HG02759 (cell line): ENCODE data around the gene KRTAP16-1.
"Not testable (repeated sequence)": the region's sequence is repeated elsewhere in the genome, so short reads cannot be mapped to it uniquely, and the experiment has no call there.

Source experiments
- ATAC-seq: cut with Tn5 transposase; IDR thresholded peaks from one replicate; pipeline ENCODE4 v1.9.1; 2021; ENCODE audit warnings: mild to moderate bottlenecking, moderate library complexity; ENCODE audit not compliant: unreplicated experiment

KRTAP16-1 gene

GRCh38 chr17:41302981-41303380 lies 6.1 kb downstream of the KRTAP16-1 start:
- no peak for ATAC-seq

DNA sequence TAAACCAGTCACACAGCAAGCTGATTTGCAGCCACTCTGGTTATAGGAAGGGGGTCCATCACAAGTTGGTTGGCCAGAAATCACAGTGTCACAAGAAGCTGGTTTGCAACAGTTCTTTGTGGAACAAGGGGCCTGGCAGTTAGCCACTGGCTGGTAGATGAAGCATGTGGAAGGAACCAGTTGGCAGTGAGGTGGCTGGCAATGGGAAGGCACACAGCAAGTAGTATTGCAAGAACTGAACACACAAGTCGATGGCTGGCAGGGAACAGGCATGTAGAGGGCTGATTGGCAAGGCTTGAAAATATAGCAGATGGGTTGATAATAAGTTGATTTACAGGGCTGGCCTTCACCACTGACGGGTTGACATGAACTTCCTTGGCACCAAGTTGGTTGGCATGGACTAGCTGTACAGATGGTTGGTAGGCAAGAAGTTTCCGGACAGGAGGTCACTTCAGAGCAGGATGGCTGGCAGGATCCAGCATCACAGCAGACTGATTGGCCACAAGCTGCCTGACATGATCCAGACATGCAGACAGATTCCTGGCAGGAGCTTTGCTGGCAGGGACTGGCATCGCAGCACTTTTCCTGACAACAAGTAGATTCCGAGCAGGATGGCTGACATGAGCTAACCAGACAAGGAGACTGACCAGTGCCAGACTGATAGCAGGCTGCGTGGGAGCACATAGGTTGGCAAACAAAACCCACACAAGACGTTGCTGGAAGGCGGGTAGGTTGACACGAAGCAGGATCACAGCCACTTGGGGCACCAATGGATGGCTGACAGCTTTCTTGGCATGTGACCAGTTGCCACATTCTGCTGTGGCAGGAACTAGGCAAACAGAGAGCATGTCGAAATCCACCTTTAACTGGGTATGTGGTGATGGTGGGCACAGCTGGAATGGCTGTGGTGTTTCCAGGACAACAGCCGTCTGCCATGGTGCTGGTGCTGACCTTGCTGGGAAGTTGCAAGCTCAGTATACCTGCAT lies 6.9 kb downstream of the KRTAP16-1 start, which contains the start of gene KRTAP29-1:
Gene KRTAP29-1 (minus strand): TSS at position 936 of the 986 bp plus-strand sequence. CDS start 0 bp downstream, at position 936.
- no peak for ATAC-seq

GRCh38 chr17:41301204-41301790 lies 7.8 kb downstream of the KRTAP16-1 start:
- no peak for ATAC-seq

DNA sequence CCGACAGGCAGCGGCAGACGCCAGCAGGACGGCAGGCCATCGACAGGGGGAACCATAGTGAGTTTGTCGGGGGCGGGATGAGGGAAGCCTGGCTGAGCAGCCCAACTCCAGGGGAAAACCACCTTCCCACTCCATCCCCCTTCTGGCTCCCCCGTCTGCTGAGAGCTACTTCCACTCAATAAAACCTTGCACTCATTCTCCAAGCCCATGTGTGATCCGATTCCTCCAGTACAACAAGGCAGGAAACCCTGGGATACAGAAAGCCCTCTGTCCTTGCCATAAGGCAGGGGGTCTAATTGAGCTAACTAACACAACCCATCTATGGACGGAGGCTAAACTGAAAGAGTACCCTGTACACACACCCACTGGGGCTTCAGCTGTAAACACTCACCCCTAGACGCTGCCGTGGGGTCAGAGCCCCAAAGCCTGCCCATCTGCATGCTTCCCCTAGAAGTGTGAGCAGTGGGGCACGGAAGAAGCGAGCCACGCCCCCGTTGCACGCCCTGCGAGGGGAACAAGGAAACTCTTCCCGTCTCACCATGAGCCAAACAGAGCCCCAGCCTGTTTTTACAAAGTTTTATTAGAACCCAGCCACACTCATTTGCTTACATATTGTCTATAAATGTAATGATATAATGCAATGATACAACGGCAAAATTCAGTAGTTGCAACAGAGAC lies 10.5 kb downstream of the KRTAP16-1 start:
- no peak for ATAC-seq

GRCh38 chr17:41296846-41297245 lies 12.3 kb downstream of the KRTAP16-1 start:
- no peak for ATAC-seq

GRCh38 chr17:41294016-41294415 lies 15.1 kb downstream of the KRTAP16-1 start:
- no peak for ATAC-seq

- no peak for ATAC-seq
These were observed 22.1 kb downstream of the KRTAP16-1 start for GRCh38 chr17:41287050-41287449.

DNA sequence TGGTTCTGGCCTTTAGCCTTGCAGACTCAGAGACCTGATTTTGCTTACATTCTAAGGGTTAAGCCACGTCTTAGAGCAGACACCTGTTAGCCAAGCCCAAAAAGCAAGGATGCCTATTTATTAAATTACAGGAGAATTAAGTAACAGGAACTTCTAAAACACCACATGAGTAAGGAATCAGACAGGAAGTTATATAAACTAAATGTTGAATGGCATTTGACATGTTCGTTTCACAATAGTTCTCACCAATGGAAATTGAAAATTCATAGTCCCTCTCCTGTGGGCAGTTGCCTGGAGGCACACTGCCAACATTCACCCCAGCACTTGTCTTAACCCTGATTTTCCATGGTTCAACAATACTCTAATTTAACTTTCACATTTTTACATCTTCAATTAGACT lies 24.6 kb downstream of the KRTAP16-1 start:
- ATAC-seq = no peak

DNA sequence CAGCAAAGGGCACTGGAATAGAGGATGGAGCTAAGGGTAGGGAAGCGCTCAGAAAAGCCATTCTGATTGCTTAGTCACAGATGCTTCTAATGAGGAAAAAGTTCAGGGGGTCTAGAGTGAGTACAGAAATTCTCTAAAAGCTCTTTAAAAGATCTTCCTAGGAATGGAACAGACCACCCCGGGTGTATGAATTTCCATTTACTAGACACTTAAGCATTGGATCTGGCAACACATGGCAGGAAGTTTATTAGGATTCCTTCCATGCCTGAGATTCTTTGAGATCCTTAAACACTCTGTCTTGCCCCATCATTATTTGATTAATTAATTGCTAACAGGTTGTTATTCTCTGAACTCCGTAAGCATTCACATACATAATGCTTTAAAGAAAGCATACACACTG lies 25.1 kb downstream of the KRTAP16-1 start:
- no peak for ATAC-seq

- no peak for ATAC-seq
These were observed 30.7 kb downstream of the KRTAP16-1 start for GRCh38 chr17:41278176-41278955.

DNA sequence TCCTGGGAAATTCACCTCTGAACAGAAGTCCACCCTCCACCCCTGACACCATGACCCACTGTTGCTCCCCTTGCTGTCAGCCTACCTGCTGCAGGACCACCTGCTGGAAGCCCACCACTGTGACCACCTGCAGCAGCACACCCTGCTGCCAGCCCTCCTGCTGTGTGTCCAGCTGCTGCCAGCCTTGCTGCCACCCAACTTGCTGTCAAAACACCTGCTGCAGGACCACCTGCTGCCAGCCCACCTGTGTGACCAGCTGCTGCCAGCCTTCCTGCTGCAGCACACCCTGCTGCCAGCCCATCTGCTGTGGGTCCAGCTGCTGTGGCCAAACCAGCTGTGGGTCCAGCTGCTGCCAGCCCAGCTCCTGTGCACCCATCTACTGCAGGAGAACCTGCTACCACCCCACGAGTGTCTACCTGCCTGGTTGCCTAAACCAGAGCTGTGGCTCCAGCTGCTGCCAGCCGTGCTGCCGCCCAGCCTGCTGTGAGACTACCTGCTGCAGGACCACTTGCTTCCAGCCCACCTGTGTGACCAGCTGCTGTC lies 33.4 kb downstream of the KRTAP16-1 start, which contains the start of gene KRTAP9-7:
Gene KRTAP9-7 (plus strand): TSS at position 51 of the 543 bp plus-strand sequence. CDS start 0 bp downstream, at position 51.
- ATAC-seq = not testable (repeated sequence)

DNA sequence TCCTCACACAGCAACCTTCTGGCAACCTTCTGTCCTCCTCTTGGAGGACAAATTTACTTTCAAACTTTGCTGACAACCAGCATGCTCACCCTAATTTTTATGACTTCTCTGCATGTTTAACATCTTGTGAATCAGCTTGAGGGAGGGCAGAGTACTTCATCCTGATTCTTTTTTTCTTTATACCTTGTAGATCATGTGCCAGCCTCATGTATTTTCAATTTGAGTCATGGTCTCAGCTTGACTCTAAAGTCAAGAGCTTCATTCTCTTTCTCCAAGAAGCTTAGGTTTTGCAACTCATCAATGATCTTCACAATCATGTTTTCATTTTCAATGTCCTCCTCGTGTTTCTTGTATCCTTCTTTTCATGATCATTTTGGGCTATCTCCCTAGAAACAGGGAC lies 37.3 kb downstream of the KRTAP16-1 start:
- no peak for ATAC-seq

DNA sequence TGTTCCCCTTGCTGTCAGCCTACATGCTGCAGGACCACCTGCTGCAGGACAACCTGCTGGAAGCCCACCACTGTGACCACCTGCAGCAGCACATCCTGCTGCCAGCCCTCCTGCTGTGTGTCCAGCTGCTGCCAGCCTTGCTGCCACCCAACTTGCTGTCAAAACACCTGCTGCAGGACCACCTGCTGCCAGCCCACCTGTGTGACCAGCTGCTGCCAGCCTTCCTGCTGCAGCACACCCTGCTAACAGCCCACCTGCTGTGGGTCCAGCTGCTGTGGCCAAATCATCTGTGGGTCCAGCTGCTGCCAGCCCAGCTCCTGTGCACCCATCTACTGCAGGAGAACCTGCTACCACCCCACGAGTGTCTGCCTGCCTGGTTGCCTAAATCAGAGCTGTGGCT lies 37.8 kb downstream of the KRTAP16-1 start:
- ATAC-seq = not testable (repeated sequence)

GRCh38 chr17:41267711-41268110 lies 41.4 kb downstream of the KRTAP16-1 start:
- ATAC-seq = no peak

DNA sequence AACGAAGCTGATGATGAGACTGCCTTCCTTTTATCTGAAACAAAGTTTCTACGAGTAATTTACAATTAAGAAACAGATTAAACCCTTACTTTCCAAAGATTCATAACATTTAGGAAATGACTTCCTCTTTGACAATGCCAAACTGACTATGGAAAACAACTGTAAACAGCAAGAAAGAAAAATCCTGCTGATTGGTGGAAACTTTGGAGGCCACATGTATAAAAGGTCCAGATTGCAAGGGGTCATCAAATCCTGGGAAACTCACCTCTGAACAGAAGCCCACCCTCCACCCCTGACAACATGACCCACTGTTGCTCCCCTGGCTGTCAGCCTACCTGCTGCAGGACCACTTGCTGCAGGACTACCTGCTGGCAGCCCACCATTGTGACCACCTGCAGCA lies 44.0 kb downstream of the KRTAP16-1 start, which contains the start of gene KRTAP9-6:
Gene KRTAP9-6 (plus strand): TSS at position 301 of the 400 bp plus-strand sequence. CDS start 0 bp downstream, at position 301.
- ATAC-seq = no peak

- ATAC-seq = no peak
These were observed 44.5 kb downstream of the KRTAP16-1 start for GRCh38 chr17:41264599-41264998.

DNA sequence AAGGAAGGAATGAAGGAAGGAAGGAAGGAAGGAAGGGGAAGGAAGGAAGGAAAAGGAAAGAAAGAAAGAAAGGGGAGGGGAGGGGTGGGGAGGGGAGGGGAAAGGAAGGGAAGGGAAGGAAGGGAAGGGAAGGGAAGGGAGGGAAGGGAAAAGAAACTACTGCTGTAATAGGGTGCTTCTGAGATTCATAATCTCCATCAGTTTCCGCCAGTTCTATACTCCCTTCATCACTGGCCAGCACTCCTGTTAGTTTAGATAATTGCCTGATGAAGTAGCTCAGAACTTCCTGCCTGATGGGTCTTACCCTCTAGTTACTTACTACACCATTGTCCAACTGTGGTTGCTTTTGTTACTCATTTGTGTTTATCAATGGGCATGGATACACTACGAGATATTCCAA lies 45.9 kb downstream of the KRTAP16-1 start:
- ATAC-seq = no peak

DNA sequence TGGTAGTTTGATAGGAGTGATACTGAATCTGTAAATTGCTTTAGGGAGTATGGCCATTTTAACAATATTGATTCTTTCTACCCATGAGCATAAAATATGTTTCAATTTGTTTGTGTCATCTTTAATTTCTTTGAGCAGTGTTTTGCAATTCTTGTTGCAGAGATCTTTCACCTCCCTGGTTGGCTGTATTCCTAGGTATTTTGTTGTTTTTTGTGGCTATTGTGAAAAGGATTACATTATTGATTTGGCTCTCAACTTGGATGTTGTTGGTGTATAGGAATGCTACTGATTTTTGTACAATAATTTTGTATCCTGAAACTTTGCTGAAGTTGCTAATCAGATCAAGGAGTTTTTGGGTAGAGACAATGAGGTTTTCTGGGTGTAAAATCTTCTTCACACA lies 50.7 kb downstream of the KRTAP16-1 start:
- no peak for ATAC-seq
